ENCODE results near the gene PLK5.

Gene PLK5

GRCh38 chr19:1489463-1490310, 34.2 kb upstream of the PLK5 start:
- ATAC-seq (ENCODE audit: low read depth) (no peak), DNase-seq (ENCODE audit: low spot score) (no peak)
- H3K4me1 ChIP-seq (ENCODE audit: insufficient read depth, poor library complexity, severe bottlenecking) = no peaks in the 10 kb centered on the region
- no peaks in the 10 kb centered on the region for H3K27me3 ChIP-seq (ENCODE audit: insufficient read depth, poor library complexity, severe bottlenecking)
- H3K4me3 ChIP-seq (ENCODE audit: severe bottlenecking) = peak overlapping the region; percentile 33
- H3K27ac ChIP-seq (ENCODE audit: poor library complexity, severe bottlenecking) = no peak overlapping the region
- H3K9me3 ChIP-seq (ENCODE audit: severe bottlenecking) = no peaks in the 10 kb centered on the region
- no peaks in the 10 kb centered on the region for H3K36me3 ChIP-seq (ENCODE audit: low read depth)
- no peak for TF ChIP-seq CTCF (IDR thresholded peaks at IDR 0.05; ENCODE audit: poor library complexity, severe bottlenecking)

- DNase-seq (ENCODE audit: low spot score) (peak; percentile 94), ATAC-seq (ENCODE audit: low read depth) (peak; percentile 91)
- no peaks in the 10 kb centered on the region for H3K27me3 ChIP-seq (ENCODE audit: insufficient read depth, poor library complexity, severe bottlenecking)
- TF ChIP-seq CTCF (IDR thresholded peaks at IDR 0.05; ENCODE audit: poor library complexity, severe bottlenecking) = no peak
- H3K27ac ChIP-seq (ENCODE audit: poor library complexity, severe bottlenecking) = no peak within 1 kb of the TSS
- no peaks in the 10 kb centered on the region for H3K4me1 ChIP-seq (ENCODE audit: insufficient read depth, poor library complexity, severe bottlenecking)
- no peaks in the 10 kb centered on the region for H3K36me3 ChIP-seq (ENCODE audit: low read depth)
- H3K9me3 ChIP-seq (ENCODE audit: severe bottlenecking) = no peaks in the 10 kb centered on the region
- H3K4me3 ChIP-seq (ENCODE audit: severe bottlenecking) = peak within 1 kb of the TSS; percentile 33
Measured at GRCh38 chr19:1490311-1491113, 33.4 kb upstream of the PLK5 start, which contains the start of gene PCSK4. Gene PCSK4, minus strand, starts transcription at chr19:1490350. Its CDS starts 4 bp downstream, at chr19:1490346.

GRCh38 chr19:1491114-1491848, 32.6 kb upstream of the PLK5 start, which contains the start of gene REEP6:
Gene REEP6, plus strand, starts transcription at chr19:1491181. Its CDS starts 89 bp downstream, at chr19:1491270.
- no peaks in the 10 kb centered on the region for H3K27me3 ChIP-seq (ENCODE audit: insufficient read depth, poor library complexity, severe bottlenecking)
- H3K4me1 ChIP-seq (ENCODE audit: insufficient read depth, poor library complexity, severe bottlenecking) = no peaks in the 10 kb centered on the region
- no peak for TF ChIP-seq CTCF (IDR thresholded peaks at IDR 0.05; ENCODE audit: poor library complexity, severe bottlenecking)
- H3K9me3 ChIP-seq (ENCODE audit: severe bottlenecking) = no peaks in the 10 kb centered on the region
- no peaks in the 10 kb centered on the region for H3K36me3 ChIP-seq (ENCODE audit: low read depth)
- H3K27ac ChIP-seq (ENCODE audit: poor library complexity, severe bottlenecking) = no peak within 1 kb of the TSS
- peak within 1 kb of the TSS; percentile 33 for H3K4me3 ChIP-seq (ENCODE audit: severe bottlenecking)
- DNase-seq (ENCODE audit: low spot score) (no peak), ATAC-seq (ENCODE audit: low read depth) (no peak)

GRCh38 chr19:1491849-1492170, 32.1 kb upstream of the PLK5 start:
- Histone ChIP-seq H3K27ac (ENCODE audit: poor library complexity, severe bottlenecking) (no peak overlapping the region), H3K4me1 (ENCODE audit: insufficient read depth, poor library complexity, severe bottlenecking) (no peaks in the 10 kb centered on the region), H3K4me3 (ENCODE audit: severe bottlenecking) (no peak overlapping the region), H3K9me3 (ENCODE audit: severe bottlenecking) (no peaks in the 10 kb centered on the region), H3K36me3 (ENCODE audit: low read depth) (no peaks in the 10 kb centered on the region), H3K27me3 (ENCODE audit: insufficient read depth, poor library complexity, severe bottlenecking) (no peaks in the 10 kb centered on the region)
- TF ChIP-seq CTCF (IDR thresholded peaks at IDR 0.05; ENCODE audit: poor library complexity, severe bottlenecking) = no peak
- ATAC-seq (ENCODE audit: low read depth) = no peak
- no peak for DNase-seq (ENCODE audit: low spot score)
